ENCODE data around the gene KATNB1. TPM values are rescaled to one million over a fixed set of nuclear protein-coding genes. Genes with fewer than 3 reads are reported as not detected.

The KATNB1 gene
- polyA plus RNA-seq, 1 of the 3 experiments (the other 2 are of a cell fraction): 43.7 TPM

- H3K36me3 ChIP-seq (replicated peaks in 1 of 2; ENCODE audit: control insufficient read depth in 1 of 2, insufficient read depth in 2 of 2, low read length in 1 of 2): peaks cover 7 to 44% of the 10 kb centered on the region in 2 experiments
- H4K20me1 ChIP-seq (ENCODE audit: insufficient read depth): 0 out of 2 replicates have a peak, but pooled peaks cover 2% of the 10 kb centered on the region
- 92% methylated on average over 6 of the region's 21 CpGs for WGBS (ENCODE audit: low lambda C conversion rate)
- H2AFZ ChIP-seq (ENCODE audit: low read depth): no peak overlapping the region
- CTCF ChIA-PET: interaction anchor here (0.8 to 2.5 kb wide), 5 partner anchors 36 to 174 kb away, joined by 3 to 10 read pairs (median 3); no protein-coding TSS in a partner anchor
- H3K9me2 ChIP-seq: no peaks in the 10 kb centered on the region
- no peak overlapping the region for H3K4me3 ChIP-seq (ENCODE audit: low read depth in 2 of 2, low read length in 1 of 2)
- POLR2A ChIA-PET: no interaction called here
- no peak overlapping the region for H3K4me2 ChIP-seq
- H3K9me3 ChIP-seq: no peaks in the 10 kb centered on the region
- no peaks in the 10 kb centered on the region for H3K79me2 ChIP-seq (ENCODE audit: insufficient read depth)
- no peak for TF ChIP-seq ELF1 (IDR thresholded peaks at IDR 0.05)
- TF ChIP-seq MAX (IDR thresholded peaks at IDR 0.05; ENCODE audit: low read depth): no peak
- TF ChIP-seq FOSL2 (IDR thresholded peaks at IDR 0.05; ENCODE audit: borderline replicate concordance, low read depth): no peak
- TF ChIP-seq CHD2 (IDR thresholded peaks at IDR 0.05; ENCODE audit: low read length, partially characterized antibody): no peak
- no peak for TF ChIP-seq IRF3 (IDR thresholded peaks at IDR 0.05; ENCODE audit: low read depth, low read length)
- TF ChIP-seq SIN3A (IDR thresholded peaks at IDR 0.05; ENCODE audit: borderline replicate concordance, low read depth, low read length): no peak
- no peak for TF ChIP-seq YY1 (IDR thresholded peaks at IDR 0.05; ENCODE audit: low read depth)
- TF ChIP-seq PBX3 (IDR thresholded peaks at IDR 0.05): no peak
- TF ChIP-seq GATA2 (CRISPR knock-in tag; IDR thresholded peaks at IDR 0.05): no peak
- H3F3A ChIP-seq (replicated peaks; ENCODE audit: insufficient read depth): peaks cover 10% of the 10 kb centered on the region
- H3K27me3 ChIP-seq (ENCODE audit: insufficient read depth): no peaks in the 10 kb centered on the region
- peaks cover 4 to 16% of the 10 kb centered on the region in 2 experiments; a peak in 3 of 4 replicates for H3K4me1 ChIP-seq (ENCODE audit: control insufficient read depth in 1 of 2, insufficient read depth in 2 of 2, low read depth in 1 of 2, low read length in 1 of 2)
- H3K27ac ChIP-seq (ENCODE audit: low read depth in 2 of 2, low read length in 1 of 2): no peak overlapping the region
- no peak overlapping the region for H3K9ac ChIP-seq
- DNase-seq: no peak
Measured at GRCh38 chr16:57759541-57760356, 24.2 kb downstream of the KATNB1 start.

GRCh38 chr16:57760357-57761160 is 25.0 kb downstream of the KATNB1 start:
- no peaks in the 10 kb centered on the region for H3K27me3 ChIP-seq (ENCODE audit: insufficient read depth)
- no peaks in the 10 kb centered on the region for H3K9me2 ChIP-seq
- 90% methylated on average over 20 of the region's 40 CpGs for WGBS (ENCODE audit: low lambda C conversion rate)
- peaks cover 4 to 16% of the 10 kb centered on the region in 2 experiments; a peak in 3 of 4 replicates for H3K4me1 ChIP-seq (ENCODE audit: control insufficient read depth in 1 of 2, insufficient read depth in 2 of 2, low read depth in 1 of 2, low read length in 1 of 2)
- no peak overlapping the region for H3K4me2 ChIP-seq
- H3K9me3 ChIP-seq: no peaks in the 10 kb centered on the region
- H3K36me3 ChIP-seq (replicated peaks in 1 of 2; ENCODE audit: control insufficient read depth in 1 of 2, insufficient read depth in 2 of 2, low read length in 1 of 2): peaks cover 12 to 40% of the 10 kb centered on the region in 2 experiments
- no peak for TF ChIP-seq NFIC (IDR thresholded peaks at IDR 0.05; ENCODE audit: borderline replicate concordance)
- TF ChIP-seq TEAD4 (IDR thresholded peaks at IDR 0.05; ENCODE audit: borderline replicate concordance, insufficient read depth): no peak
- TF ChIP-seq IRF3 (IDR thresholded peaks at IDR 0.05; ENCODE audit: low read depth, low read length): no peak
- TF ChIP-seq MEF2A (IDR thresholded peaks at IDR 0.05; ENCODE audit: borderline replicate concordance, low read depth): no peak
- no peak for TF ChIP-seq MXI1 (IDR thresholded peaks at IDR 0.05; ENCODE audit: low read depth, low read length)
- no peak for TF ChIP-seq NRF1 (IDR thresholded peaks at IDR 0.05; ENCODE audit: low read depth, low read length)
- no peak for TF ChIP-seq SIN3A (IDR thresholded peaks at IDR 0.05; ENCODE audit: borderline replicate concordance, low read depth, low read length)
- no peak for TF ChIP-seq GATA2 (CRISPR knock-in tag; IDR thresholded peaks at IDR 0.05)
- TF ChIP-seq RFX5 (IDR thresholded peaks at IDR 0.05; ENCODE audit: low read length): no peak
- no peak for TF ChIP-seq USF1 (IDR thresholded peaks at IDR 0.05; ENCODE audit: borderline replicate concordance, low read depth)
- no peak for TF ChIP-seq SMC3 (IDR thresholded peaks at IDR 0.05; ENCODE audit: low read depth, low read length)
- DNase-seq: no peak
- H3F3A ChIP-seq (replicated peaks; ENCODE audit: insufficient read depth): peaks cover 14% of the 10 kb centered on the region
- no peak overlapping the region for H2AFZ ChIP-seq (ENCODE audit: low read depth)
- H3K4me3 ChIP-seq (ENCODE audit: low read depth in 2 of 2, low read length in 1 of 2): no peak overlapping the region
- no peak overlapping the region for H3K27ac ChIP-seq (ENCODE audit: low read depth in 2 of 2, low read length in 1 of 2)
- ChIA-PET POLR2A (interaction anchor here (1.2 kb wide), 1 partner anchor 25 kb away, joined by 4 read pairs; the partner anchor contains the start of gene KATNB1), CTCF (interaction anchor here (1.0 to 2.5 kb wide), 3 partner anchors 96 to 170 kb away, joined by 3 to 10 read pairs (median 4); no protein-coding TSS in a partner anchor)
- no peak overlapping the region for H3K9ac ChIP-seq
- H4K20me1 ChIP-seq (ENCODE audit: insufficient read depth): 0 out of 2 replicates have a peak, but pooled peaks cover 2% of the 10 kb centered on the region
- H3K79me2 ChIP-seq (ENCODE audit: insufficient read depth): no peaks in the 10 kb centered on the region
